Right lobe of liver (tissue), 6 donors: Measurements from ENCODE around the gene GLT8D2. TPM values are rescaled to one million over a fixed set of nuclear protein-coding genes. Genes with fewer than 3 reads are reported as not detected.

Source experiments
- ATAC-seq, 4 donors: fragments of 200-7000 bp; cut with Tn5 transposase; one replicate each; pipeline ENCODE4 v1.9.1; 2020; ENCODE audit warnings: mild to moderate bottlenecking in 4 of 4, moderate library complexity in 4 of 4
- DNase-seq, 3 donors: peaks; one replicate each; pipeline ENCODE4 v3.0.0-alpha.2; 2020
- H3K27ac ChIP-seq, 3 donors: fragments of 200-600 bp; one replicate each; pipeline ENCODE4 v1.8.0; 2022
- H3K27me3 ChIP-seq, 2 donors: fragments of 200-600 bp; one replicate each; pipeline ENCODE4 v1.8.0; 2022
- H3K36me3 ChIP-seq, 4 donors: fragments of 200-600 bp; sonication (generic) in 1 of 4; one replicate each; pipeline versions ENCODE4 v1.5.1 to v1.8.0; 2017 to 2022; ENCODE audit warnings: control low read depth in 1 of 4
- H3K4me1 ChIP-seq, 4 donors: fragments of 200-600 bp; sonication (generic) in 1 of 4; one replicate each; pipeline versions ENCODE4 v1.5.1 to v1.8.0; 2017 to 2022; ENCODE audit warnings: control low read depth in 1 of 4
- H3K4me3 ChIP-seq, 3 donors: fragments of 200-600 bp; one replicate each; pipeline ENCODE4 v1.8.0; 2022
- H3K9me3 ChIP-seq, 4 donors: fragments of 200-600 bp; sonication (generic) in 1 of 4; one replicate each; pipeline versions ENCODE4 v1.5.1 to v1.8.0; 2017 to 2022; ENCODE audit warnings: control low read depth in 1 of 4
- POLR2A ChIP-seq: fragments of 450-650 bp; IDR thresholded peaks from one replicate; pipeline ENCODE4 v1.6.1; 2017; ENCODE audit warnings: antibody characterized with exemption, mild to moderate bottlenecking
- WGBS: methylation state at CpG from one replicate; pipeline ENCODE4 v1.1.6; 2018; ENCODE audit warnings: low coverage, low lambda C conversion rate; ENCODE audit not compliant: insufficient coverage; ENCODE audit errors: missing lambda C conversion rate; 5-methylcytosine and 5-hydroxymethylcytosine counted together
- intact Hi-C, 2 donors: fragments of 100-400 bp; cut with DNase I; formaldehyde crosslinking; loops; one replicate each; pipeline versions ENCODE4 v1.11.2 to v1.14.1; 2022
- total RNA-seq, 6 experiments: library from RNA; depleted of rRNA in 2 of 6; stranded (reverse); fragments of >200 nt in 2 of 6; fragmentation: NEBNext Ultra II Directional in 3 of 6; extraction: Animal tissue kit (Norgen Biotek cat#: 25700) in 3 of 6; gene quantifications; one replicate each; pipeline versions ENCODE4 v1.1.0 to v1.2.4, GENCODE V29; 2016 to 2023
- TF ChIP-seq, protein P1 (sequence below), 4 donors: fragments of 200-600 bp in 3 of 4; fragments of 450-650 bp in 1 of 4; IDR thresholded peaks; one replicate each; pipeline versions ENCODE4 v1.5.1 to v1.8.0; 2016 to 2022; ENCODE audit warnings: antibody characterized with exemption in 4 of 4, mild to moderate bottlenecking in 2 of 4
- donor health status: DM: no; HTN: yes; CAD: no.
- donor health status: DM: no; HTN: no; CAD: no.
- donor health status: DM: no; HTN: no; CAD: no.
- donor health status: DM: no; HTN: yes; CAD: no.
- donor health status: DM: no; HTN: yes; CAD: no.

Gene GLT8D2
- total RNA-seq, 6 experiments from 2014 or later: 0.44 to 1.2 (median 0.79) TPM

DNA sequence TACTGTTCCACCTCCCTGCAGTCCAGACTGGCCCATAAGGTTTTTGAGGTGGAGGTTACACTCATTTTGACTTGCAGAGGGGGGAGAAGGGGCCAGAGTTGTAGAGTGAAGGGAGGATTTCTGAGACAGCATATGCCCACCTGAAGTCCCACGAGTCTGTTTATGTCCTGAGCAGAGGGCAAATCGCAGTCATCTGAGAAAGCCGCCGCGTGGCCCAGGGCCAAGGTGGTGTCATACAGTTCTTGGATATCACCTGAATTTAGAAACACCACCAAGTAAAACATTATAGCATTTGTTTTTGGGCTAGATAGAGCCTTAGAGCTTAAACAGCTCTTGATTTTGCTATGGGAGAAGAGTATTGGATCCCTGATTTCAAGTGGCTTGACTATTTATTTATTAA, 53.4 kb downstream of the GLT8D2 start:
- Histone ChIP-seq H3K9me3 (no peaks in the 10 kb centered on the region), H3K36me3 (no peaks in the 10 kb centered on the region), H3K4me1 (no peaks in the 10 kb centered on the region), H3K27me3 (no peaks in the 10 kb centered on the region), H3K4me3 (no peak overlapping the region), H3K27ac (no peak overlapping the region)
- 88% methylated on average over 4 of the region's 5 CpGs for WGBS
- TF ChIP-seq POLR2A: no peak
- TF ChIP-seq, protein P1, sequence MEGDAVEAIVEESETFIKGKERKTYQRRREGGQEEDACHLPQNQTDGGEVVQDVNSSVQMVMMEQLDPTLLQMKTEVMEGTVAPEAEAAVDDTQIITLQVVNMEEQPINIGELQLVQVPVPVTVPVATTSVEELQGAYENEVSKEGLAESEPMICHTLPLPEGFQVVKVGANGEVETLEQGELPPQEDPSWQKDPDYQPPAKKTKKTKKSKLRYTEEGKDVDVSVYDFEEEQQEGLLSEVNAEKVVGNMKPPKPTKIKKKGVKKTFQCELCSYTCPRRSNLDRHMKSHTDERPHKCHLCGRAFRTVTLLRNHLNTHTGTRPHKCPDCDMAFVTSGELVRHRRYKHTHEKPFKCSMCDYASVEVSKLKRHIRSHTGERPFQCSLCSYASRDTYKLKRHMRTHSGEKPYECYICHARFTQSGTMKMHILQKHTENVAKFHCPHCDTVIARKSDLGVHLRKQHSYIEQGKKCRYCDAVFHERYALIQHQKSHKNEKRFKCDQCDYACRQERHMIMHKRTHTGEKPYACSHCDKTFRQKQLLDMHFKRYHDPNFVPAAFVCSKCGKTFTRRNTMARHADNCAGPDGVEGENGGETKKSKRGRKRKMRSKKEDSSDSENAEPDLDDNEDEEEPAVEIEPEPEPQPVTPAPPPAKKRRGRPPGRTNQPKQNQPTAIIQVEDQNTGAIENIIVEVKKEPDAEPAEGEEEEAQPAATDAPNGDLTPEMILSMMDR (IDR thresholded peaks at IDR 0.05): no peak
- ATAC-seq (no peak), DNase-seq (no peak)
- intact Hi-C loops: no loop called here

DNA sequence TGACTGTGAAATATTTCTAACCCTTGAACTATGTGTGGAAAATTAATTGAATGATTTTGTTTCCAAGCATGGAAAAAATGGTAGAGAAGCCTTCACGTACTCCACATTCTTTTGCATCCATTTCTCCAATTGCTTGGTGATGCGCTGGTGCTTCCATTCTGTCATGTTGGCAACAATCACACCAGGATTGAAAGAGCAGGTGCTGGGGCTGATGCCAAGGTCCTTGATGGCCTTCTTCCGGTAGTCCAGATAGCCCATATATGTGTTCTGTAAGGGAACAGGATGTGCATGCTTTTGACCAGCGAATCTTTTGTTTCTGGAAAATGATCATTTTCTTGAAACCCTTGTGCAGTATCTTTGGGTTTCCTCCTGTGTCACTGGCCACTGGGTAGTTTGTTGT, 55.8 kb downstream of the GLT8D2 start:
- no peak for TF ChIP-seq POLR2A
- TF ChIP-seq, protein P1 (IDR thresholded peaks at IDR 0.05): no peak
- Histone ChIP-seq H3K4me3 (no peak overlapping the region), H3K36me3 (peaks cover 0 to 6% (median 2%) of the 10 kb centered on the region in 4 donors), H3K9me3 (no peaks in the 10 kb centered on the region), H3K4me1 (no peaks in the 10 kb centered on the region), H3K27ac (no peak overlapping the region), H3K27me3 (no peaks in the 10 kb centered on the region)
- DNase-seq (no peak), ATAC-seq (no peak)
- 73% methylated on average over 2 of the region's 4 CpGs for WGBS
- intact Hi-C loops: no loop called here

DNA sequence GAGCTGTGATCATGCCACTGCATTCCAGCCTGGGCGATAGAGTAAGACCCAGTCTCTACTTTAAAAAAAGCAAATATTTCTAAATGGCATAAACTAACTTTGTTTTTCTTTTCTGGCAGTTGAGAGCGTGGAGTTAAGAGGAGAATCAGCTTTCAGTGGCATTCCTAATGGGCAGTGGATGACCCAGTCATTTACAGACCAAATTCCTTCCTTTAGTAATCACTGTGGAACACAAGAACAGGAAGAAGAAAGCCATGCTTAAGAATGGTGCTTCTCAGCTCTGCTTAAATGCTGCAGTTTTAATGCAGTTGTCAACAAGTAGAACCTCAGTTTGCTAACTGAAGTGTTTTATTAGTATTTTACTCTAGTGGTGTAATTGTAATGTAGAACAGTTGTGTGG, 63.2 kb downstream of the GLT8D2 start:
- no peak for DNase-seq
- no peaks in the 10 kb centered on the region for H3K4me1 ChIP-seq
- no peak for ATAC-seq
- intact Hi-C loops: no loop called here
- H3K27me3 ChIP-seq: no peaks in the 10 kb centered on the region
- no peaks in the 10 kb centered on the region for H3K9me3 ChIP-seq
- WGBS: 93% methylated on average over 1 of the region's 2 CpGs
- TF ChIP-seq, protein P1 (IDR thresholded peaks at IDR 0.05): no peak
- no peak for TF ChIP-seq POLR2A
- peaks cover 0 to 65% (median 32%) of the 10 kb centered on the region in 4 donors for H3K36me3 ChIP-seq
- no peak overlapping the region for H3K4me3 ChIP-seq
- no peak overlapping the region for H3K27ac ChIP-seq

DNA sequence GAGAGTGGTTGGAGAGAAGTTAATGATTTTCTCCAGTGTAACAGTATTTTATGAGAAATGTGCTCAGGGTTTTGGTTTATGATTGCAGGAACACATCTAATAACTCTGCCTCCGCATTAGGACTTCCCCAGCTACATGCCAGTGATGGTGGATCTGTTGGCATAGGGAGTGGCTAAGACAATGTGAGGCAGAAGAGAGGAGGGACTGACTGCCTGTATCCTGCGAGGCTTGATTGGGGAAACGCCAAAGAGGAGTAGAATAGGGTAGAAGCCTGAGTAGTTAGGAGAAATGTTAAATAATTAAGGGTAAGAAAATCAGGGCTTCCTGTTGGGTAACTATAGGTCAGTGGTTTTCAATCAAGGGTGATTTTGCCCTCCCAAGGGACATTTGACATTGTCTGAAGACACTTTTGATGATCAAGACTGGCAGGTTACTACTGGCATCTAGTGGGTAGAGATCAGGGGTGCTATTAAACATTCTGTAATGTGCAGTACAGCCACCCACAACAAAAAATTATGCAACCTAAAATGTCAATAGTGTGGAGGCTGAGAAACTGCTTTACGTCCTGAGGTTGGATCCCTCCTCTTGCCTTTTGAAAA, 71.5 kb downstream of the GLT8D2 start:
- H3K4me1 ChIP-seq: no peaks in the 10 kb centered on the region
- DNase-seq: no peak
- TF ChIP-seq POLR2A: no peak
- TF ChIP-seq, protein P1 (IDR thresholded peaks at IDR 0.05): no peak
- H3K4me3 ChIP-seq: no peak overlapping the region
- no peaks in the 10 kb centered on the region for H3K27me3 ChIP-seq
- intact Hi-C loops: no loop called here
- peaks cover 0 to 55% (median 12%) of the 10 kb centered on the region in 4 donors for H3K36me3 ChIP-seq
- WGBS: 78% methylated on average over 4 of the region's 4 CpGs
- ATAC-seq: no peak
- no peaks in the 10 kb centered on the region for H3K9me3 ChIP-seq
- no peak overlapping the region for H3K27ac ChIP-seq
